NCI-H524 treated with DMSO at 0.1 percent for 48 hours (cell line): Measurements from ENCODE around the gene GDNF.
"Not testable (repeated sequence)": the region's sequence is repeated elsewhere in the genome, so short reads cannot be mapped to it uniquely, and the experiment has no call there.

ENCODE experiments used
- DNase-seq: peaks from one replicate; lab custom pipeline; 2025; lab: John Stamatoyannopoulos, UW

The GDNF gene

GRCh38 chr5:37786416-37786815, 53.4 kb downstream of the GDNF start:
- DNase-seq: no peak

GRCh38 chr5:37781409-37781808, 58.4 kb downstream of the GDNF start:
- DNase-seq: not testable (repeated sequence)

- no peak for DNase-seq
Observed at GRCh38 chr5:37777432-37778130, 62.3 kb downstream of the GDNF start.

GRCh38 chr5:37776826-37777225, 63.0 kb downstream of the GDNF start:
- no peak for DNase-seq

- no peak for DNase-seq
Observed at GRCh38 chr5:37774912-37775483, 64.8 kb downstream of the GDNF start.

- no peak for DNase-seq
Observed at GRCh38 chr5:37773809-37774208, 66.0 kb downstream of the GDNF start.

- no peak for DNase-seq
Observed at GRCh38 chr5:37772255-37772654, 67.6 kb downstream of the GDNF start.

GRCh38 chr5:37771731-37772130, 68.1 kb downstream of the GDNF start:
- no peak for DNase-seq

- DNase-seq: no peak
Observed at GRCh38 chr5:37771203-37771611, 68.6 kb downstream of the GDNF start.

- no peak for DNase-seq
Observed at GRCh38 chr5:37770786-37771185, 69.1 kb downstream of the GDNF start.

GRCh38 chr5:37769840-37770239, 70.0 kb downstream of the GDNF start:
- no peak for DNase-seq

GRCh38 chr5:37769108-37769507, 70.7 kb downstream of the GDNF start:
- no peak for DNase-seq

- DNase-seq: no peak
Observed at GRCh38 chr5:37768371-37768770, 71.5 kb downstream of the GDNF start.

GRCh38 chr5:37767961-37768360, 71.9 kb downstream of the GDNF start:
- no peak for DNase-seq

- no peak for DNase-seq
Observed at GRCh38 chr5:37767251-37767650, 72.6 kb downstream of the GDNF start.
